DND-41 (cell line): ENCODE data around the gene RNF128.

Experiments used
- ATAC-seq: fragments of 200-7000 bp; cut with Tn5 transposase; 3 replicates; pipeline ENCODE4 v1.9.1; 2021; ENCODE audit warnings: low read depth; ENCODE audit not compliant: insufficient read depth
- DNase-seq: peaks from one replicate; pipeline ENCODE4 v3.0.0-alpha.2; 2020
- H2AFZ ChIP-seq: 2 replicates; pipeline ENCODE4 v1.6.0; 2012; ENCODE audit warnings: low read depth, low read length
- H3K27ac ChIP-seq: 2 replicates; pipeline ENCODE4 v1.5.1; 2012; ENCODE audit warnings: low read length, inconsistent platforms
- H3K27me3 ChIP-seq: fragments of 200-600 bp; sonication (generic); 2 replicates; pipeline ENCODE4 v1.6.0; 2012; ENCODE audit warnings: low read length, mild to moderate bottlenecking, inconsistent platforms; ENCODE audit not compliant: insufficient read depth, poor library complexity
- H3K36me3 ChIP-seq: 2 replicates; pipeline ENCODE4 v1.5.1; 2012; ENCODE audit warnings: low read length, inconsistent platforms; ENCODE audit not compliant: insufficient read depth
- H3K4me1 ChIP-seq: 2 replicates; pipeline ENCODE4 v1.5.1; 2012; ENCODE audit warnings: mild to moderate bottlenecking, low read length; ENCODE audit not compliant: insufficient read depth
- H3K4me2 ChIP-seq: 2 replicates; pipeline ENCODE4 v1.6.0; 2012; ENCODE audit warnings: mild to moderate bottlenecking, moderate library complexity, low read length, inconsistent platforms; ENCODE audit not compliant: insufficient read depth
- H3K4me3 ChIP-seq, 2 experiments: fragments of 200-600 bp in 1 of 2; shearing (Covaris generic) in 1 of 2; 2 replicates each; pipeline ENCODE4 v1.5.1; 2012 to 2016; ENCODE audit warnings: inconsistent platforms in 2 of 2, low read length in 2 of 2, mild to moderate bottlenecking in 2 of 2, low read depth in 1 of 2, moderate library complexity in 1 of 2
- H3K79me2 ChIP-seq: 2 replicates; pipeline ENCODE4 v1.6.0; 2012; ENCODE audit warnings: low read length, inconsistent platforms; ENCODE audit not compliant: insufficient read depth
- H3K9ac ChIP-seq: 2 replicates; pipeline ENCODE4 v1.6.0; 2012; ENCODE audit warnings: low read depth, mild to moderate bottlenecking, inconsistent platforms, low read length, moderate library complexity
- H3K9me3 ChIP-seq: 2 replicates; pipeline ENCODE4 v1.5.1; 2012; ENCODE audit warnings: low read length, moderate library complexity, mild to moderate bottlenecking, inconsistent platforms; ENCODE audit not compliant: insufficient read depth, severe bottlenecking
- H4K20me1 ChIP-seq: 2 replicates; pipeline ENCODE4 v1.6.0; 2012; ENCODE audit warnings: low read length; ENCODE audit not compliant: insufficient read depth
- EZH2 ChIP-seq: IDR thresholded peaks from 3 replicates; pipeline ENCODE4 v1.6.1; 2012; ENCODE audit warnings: borderline replicate concordance, low read depth, mild to moderate bottlenecking, moderate library complexity, low read length, inconsistent platforms; ENCODE audit not compliant: severe bottlenecking
- TF ChIP-seq, protein P1 (sequence below): IDR thresholded peaks from 2 replicates; pipeline ENCODE4 v1.5.1; 2012; ENCODE audit warnings: borderline replicate concordance, low read length, moderate library complexity, mild to moderate bottlenecking; ENCODE audit not compliant: poor library complexity, severe bottlenecking; ENCODE audit errors: extremely low read depth

The RNF128 gene

GRCh38 chrX:106711375-106711774 lies 15.1 kb upstream of the RNF128 start:
- H2AFZ ChIP-seq: no peak overlapping the region
- no peak for TF ChIP-seq EZH2
- TF ChIP-seq, protein P1, sequence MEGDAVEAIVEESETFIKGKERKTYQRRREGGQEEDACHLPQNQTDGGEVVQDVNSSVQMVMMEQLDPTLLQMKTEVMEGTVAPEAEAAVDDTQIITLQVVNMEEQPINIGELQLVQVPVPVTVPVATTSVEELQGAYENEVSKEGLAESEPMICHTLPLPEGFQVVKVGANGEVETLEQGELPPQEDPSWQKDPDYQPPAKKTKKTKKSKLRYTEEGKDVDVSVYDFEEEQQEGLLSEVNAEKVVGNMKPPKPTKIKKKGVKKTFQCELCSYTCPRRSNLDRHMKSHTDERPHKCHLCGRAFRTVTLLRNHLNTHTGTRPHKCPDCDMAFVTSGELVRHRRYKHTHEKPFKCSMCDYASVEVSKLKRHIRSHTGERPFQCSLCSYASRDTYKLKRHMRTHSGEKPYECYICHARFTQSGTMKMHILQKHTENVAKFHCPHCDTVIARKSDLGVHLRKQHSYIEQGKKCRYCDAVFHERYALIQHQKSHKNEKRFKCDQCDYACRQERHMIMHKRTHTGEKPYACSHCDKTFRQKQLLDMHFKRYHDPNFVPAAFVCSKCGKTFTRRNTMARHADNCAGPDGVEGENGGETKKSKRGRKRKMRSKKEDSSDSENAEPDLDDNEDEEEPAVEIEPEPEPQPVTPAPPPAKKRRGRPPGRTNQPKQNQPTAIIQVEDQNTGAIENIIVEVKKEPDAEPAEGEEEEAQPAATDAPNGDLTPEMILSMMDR: no peak
- H3K27ac ChIP-seq: no peak overlapping the region
- H3K36me3 ChIP-seq: no peaks in the 10 kb centered on the region
- ATAC-seq (no peak), DNase-seq (no peak)
- no peaks in the 10 kb centered on the region for H3K27me3 ChIP-seq
- no peak overlapping the region for H3K4me2 ChIP-seq
- H3K79me2 ChIP-seq: no peaks in the 10 kb centered on the region
- no peak overlapping the region for H3K9ac ChIP-seq
- H4K20me1 ChIP-seq: no peaks in the 10 kb centered on the region
- H3K9me3 ChIP-seq: no peaks in the 10 kb centered on the region
- H3K4me1 ChIP-seq: no peaks in the 10 kb centered on the region
- H3K4me3 ChIP-seq: no peak overlapping the region

GRCh38 chrX:106716004-106716403 lies 10.5 kb upstream of the RNF128 start:
- no peaks in the 10 kb centered on the region for H3K9me3 ChIP-seq
- H2AFZ ChIP-seq: no peak overlapping the region
- H3K79me2 ChIP-seq: no peaks in the 10 kb centered on the region
- no peak for DNase-seq
- TF ChIP-seq EZH2: no peak
- TF ChIP-seq, protein P1: no peak
- no peaks in the 10 kb centered on the region for H4K20me1 ChIP-seq
- no peak overlapping the region for H3K27ac ChIP-seq
- H3K4me2 ChIP-seq: no peak overlapping the region
- ATAC-seq: no peak
- H3K9ac ChIP-seq: no peak overlapping the region
- no peaks in the 10 kb centered on the region for H3K36me3 ChIP-seq
- H3K4me1 ChIP-seq: no peaks in the 10 kb centered on the region
- no peak overlapping the region for H3K4me3 ChIP-seq
- H3K27me3 ChIP-seq: no peaks in the 10 kb centered on the region

GRCh38 chrX:106716463-106716862 lies 10.0 kb upstream of the RNF128 start:
- no peak overlapping the region for H2AFZ ChIP-seq
- H3K27me3 ChIP-seq: no peaks in the 10 kb centered on the region
- ATAC-seq (no peak), DNase-seq (no peak)
- no peak overlapping the region for H3K4me2 ChIP-seq
- H3K27ac ChIP-seq: no peak overlapping the region
- TF ChIP-seq, protein P1: no peak
- no peak overlapping the region for H3K9ac ChIP-seq
- H3K4me3 ChIP-seq: no peak overlapping the region
- H4K20me1 ChIP-seq: no peaks in the 10 kb centered on the region
- H3K36me3 ChIP-seq: no peaks in the 10 kb centered on the region
- no peaks in the 10 kb centered on the region for H3K9me3 ChIP-seq
- no peaks in the 10 kb centered on the region for H3K4me1 ChIP-seq
- H3K79me2 ChIP-seq: no peaks in the 10 kb centered on the region

- Histone ChIP-seq H3K9ac (no peak overlapping the region), H2AFZ (no peak overlapping the region), H4K20me1 (no peaks in the 10 kb centered on the region), H3K4me2 (no peak overlapping the region), H3K27me3 (no peaks in the 10 kb centered on the region), H3K9me3 (no peaks in the 10 kb centered on the region), H3K79me2 (no peaks in the 10 kb centered on the region), H3K27ac (no peak overlapping the region), H3K36me3 (no peaks in the 10 kb centered on the region), H3K4me1 (no peaks in the 10 kb centered on the region), H3K4me3 (no peak overlapping the region)
- no peak for DNase-seq
- TF ChIP-seq EZH2: no peak
- ATAC-seq: no peak
Observed at GRCh38 chrX:106718709-106719108, 7.8 kb upstream of the RNF128 start.
